ENCODE measurements around the gene C20orf144.
"Not testable (repeated sequence)": the region's sequence is repeated elsewhere in the genome, so short reads cannot be mapped to it uniquely, and the experiment has no call there.

Gene C20orf144

DNA sequence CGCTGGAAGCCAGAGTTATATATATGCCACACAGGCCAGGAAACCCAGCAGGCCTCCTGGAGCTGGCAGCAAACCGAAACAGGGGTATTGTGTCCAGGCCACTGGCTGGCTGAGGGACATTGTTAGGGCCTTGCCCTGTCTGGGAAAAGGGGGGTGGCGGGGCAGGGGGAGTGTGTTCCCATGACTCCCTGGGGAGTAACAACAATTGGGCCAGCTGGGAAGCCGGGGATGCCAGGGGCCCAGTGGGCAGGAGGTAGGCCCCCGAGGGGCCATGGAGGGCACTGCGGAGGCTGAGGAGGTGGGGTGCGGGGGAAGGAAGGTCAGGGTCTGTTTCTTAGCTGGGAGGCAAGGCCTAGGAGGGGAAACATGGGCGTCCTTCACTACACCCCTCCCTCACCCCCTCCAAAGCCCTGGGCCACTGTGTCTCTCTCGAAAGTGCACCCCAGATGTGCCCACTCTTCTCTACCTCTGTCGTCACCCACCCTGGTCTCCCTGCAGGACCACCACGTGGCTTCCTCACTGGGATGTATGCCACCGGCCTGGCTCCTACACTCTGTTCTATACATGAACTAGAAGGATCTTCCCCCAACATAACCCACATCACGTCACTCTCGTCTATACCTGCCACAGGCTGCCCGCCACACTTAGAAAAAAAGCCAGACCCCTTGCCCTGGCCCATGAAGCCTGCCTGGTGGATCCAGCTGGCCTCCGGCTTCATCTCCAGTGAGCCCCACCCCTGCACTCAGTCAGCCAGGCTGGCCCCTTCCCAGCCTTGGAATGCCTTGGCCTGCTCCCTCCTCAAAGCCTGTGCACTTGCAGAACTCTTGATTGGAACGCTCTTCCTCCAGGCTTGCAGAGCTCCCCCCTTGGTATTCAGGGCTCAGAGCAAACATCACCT is 31.9 kb downstream of the C20orf144 start:
- no peak for FAIRE-seq
- DNase-seq (ENCODE audit: low spot score): no peak

- DNase-seq (ENCODE audit: low spot score) (no peak), FAIRE-seq (no peak)
Observed at GRCh38 chr20:33694639-33695012, 32.5 kb downstream of the C20orf144 start.

- FAIRE-seq (no peak), DNase-seq (ENCODE audit: low spot score) (no peak)
Observed at GRCh38 chr20:33696448-33696847, 34.3 kb downstream of the C20orf144 start.

DNA sequence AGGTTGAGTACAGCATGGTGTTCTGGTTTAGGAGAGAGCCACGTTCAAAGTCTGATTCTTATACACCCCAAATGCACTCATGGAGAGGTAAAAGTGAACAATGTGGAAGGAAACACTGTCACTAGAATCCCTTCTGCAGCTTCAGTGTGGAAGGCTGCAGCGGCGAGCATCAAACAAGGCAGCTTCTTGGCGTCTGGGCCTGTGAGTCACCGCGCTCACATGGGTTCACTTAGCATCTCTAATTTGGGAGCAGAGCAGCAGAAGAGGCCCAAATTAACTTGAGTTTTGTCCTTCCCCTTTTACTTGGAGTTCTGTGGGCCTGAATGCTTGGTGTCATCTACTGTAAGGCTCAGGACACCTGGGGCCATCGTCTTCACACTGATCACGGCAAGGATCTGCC is 35.0 kb downstream of the C20orf144 start:
- DNase-seq (ENCODE audit: low spot score) (no peak), FAIRE-seq (no peak)

DNA sequence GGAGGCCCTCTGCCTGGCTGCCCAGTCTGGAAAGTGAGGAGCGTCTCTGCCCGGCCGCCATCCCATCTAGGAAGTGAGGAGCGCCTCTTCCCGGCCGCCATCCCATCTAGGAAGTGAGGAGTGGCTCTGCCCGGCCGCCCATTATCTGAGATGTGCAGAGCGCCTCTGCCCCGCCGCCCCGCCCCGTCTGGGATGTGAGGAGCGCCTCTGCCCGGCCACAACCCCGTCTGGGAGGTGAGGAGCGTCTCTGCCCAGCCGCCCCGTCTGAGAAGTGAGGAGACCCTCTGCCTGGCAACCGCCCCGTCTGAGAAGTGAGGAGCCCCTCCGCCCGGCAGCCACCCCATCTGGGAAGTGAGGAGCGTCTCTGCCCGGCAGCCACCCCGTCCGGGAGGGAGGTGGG is 36.8 kb downstream of the C20orf144 start:
- DNase-seq (ENCODE audit: low spot score); FAIRE-seq: not testable (repeated sequence)

GRCh38 chr20:33700696-33701441 is 38.7 kb downstream of the C20orf144 start:
- FAIRE-seq; DNase-seq (ENCODE audit: low spot score): not testable (repeated sequence)

DNA sequence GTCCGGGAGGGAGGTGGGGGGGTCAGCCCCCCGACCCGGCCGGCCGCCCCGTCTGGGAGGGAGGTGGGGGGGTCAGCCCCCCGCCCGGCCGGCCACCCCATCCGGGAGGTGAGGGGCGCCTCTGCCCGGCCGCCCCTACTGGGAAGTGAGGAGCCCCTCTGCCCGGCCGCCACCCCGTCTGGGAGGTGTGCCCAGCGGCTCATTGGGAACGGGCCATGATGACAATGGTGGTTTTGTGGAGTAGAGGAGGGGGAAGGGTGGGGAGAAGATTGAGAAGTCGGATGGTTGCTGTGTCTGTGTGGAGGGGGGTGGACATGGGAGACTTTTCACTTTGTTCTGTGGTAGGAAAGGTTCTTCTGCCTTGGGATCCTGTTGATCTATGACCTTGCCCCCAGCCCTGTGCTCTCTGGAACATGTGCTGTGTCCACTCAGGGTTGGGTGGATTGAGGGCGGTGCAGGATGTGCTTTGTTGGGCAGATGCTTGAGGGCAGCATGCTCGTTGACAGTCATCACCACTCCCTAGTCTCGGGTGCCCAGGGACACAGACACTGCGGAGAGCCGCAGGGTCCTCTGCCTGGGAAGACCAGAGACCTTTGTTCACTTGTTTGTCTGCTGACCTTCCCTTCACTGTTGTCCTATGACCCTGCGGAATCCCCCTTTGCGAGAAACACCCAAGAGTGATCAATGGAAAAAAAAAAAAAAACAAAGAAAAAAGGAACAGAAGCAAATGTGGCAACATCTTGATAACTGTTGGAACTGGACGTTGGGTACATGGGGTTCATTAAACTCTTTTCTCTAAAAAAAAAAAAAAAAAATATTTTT is 39.7 kb downstream of the C20orf144 start:
- FAIRE-seq: no peak
- DNase-seq (ENCODE audit: low spot score): no peak

DNA sequence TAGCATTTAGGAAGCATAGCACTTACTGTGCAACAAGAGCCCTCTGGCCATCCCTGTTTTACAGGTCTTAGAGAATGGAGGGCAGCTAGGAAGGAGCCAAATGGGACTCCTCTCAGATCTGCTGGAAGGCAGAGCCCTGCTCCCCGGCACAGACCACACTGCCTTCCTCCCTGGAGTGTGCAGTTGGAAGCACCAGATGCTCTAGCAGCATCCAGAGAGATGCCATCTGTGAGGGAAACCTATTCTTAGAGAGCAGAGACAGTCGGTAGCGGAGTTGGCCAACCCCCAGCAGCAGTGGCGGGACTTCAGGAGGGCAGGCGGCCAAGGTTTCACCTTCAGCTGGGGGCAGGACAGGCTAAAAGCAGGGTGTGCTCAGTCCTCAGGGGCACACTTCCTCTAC is 40.7 kb downstream of the C20orf144 start:
- FAIRE-seq: no peak
- DNase-seq (ENCODE audit: low spot score): no peak

DNA sequence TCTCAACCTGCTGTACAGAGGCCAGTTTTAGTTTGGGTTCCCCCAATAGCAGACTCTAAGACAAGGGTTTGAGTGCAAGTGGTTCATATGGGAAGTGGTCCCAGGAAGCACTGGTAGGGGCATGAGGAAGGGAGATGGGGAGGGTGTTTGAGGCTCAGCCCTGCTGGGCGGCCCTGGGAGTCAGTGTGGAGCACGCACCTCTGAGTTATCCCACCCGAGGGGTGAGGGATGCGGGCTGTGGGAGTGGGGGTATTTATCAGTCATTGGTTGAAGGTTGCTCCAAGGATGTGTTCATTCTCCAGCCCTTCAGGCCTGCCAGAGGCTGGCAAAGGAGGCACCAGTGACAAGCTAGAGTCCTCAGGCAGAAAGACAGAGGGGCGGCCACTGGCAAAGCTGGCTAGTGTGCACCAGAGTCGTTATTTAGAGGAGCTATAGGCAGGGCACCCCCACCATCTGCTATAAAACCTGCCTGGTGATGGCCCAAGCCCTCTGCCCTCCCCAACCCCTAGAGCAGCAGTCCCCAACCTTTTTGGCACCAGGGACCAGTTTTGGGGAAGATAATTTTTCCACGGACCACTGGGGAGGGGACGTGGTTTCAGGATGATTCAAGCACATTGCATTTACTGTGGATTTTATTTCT is 41.5 kb downstream of the C20orf144 start:
- FAIRE-seq (no peak), DNase-seq (ENCODE audit: low spot score) (no peak)

DNA sequence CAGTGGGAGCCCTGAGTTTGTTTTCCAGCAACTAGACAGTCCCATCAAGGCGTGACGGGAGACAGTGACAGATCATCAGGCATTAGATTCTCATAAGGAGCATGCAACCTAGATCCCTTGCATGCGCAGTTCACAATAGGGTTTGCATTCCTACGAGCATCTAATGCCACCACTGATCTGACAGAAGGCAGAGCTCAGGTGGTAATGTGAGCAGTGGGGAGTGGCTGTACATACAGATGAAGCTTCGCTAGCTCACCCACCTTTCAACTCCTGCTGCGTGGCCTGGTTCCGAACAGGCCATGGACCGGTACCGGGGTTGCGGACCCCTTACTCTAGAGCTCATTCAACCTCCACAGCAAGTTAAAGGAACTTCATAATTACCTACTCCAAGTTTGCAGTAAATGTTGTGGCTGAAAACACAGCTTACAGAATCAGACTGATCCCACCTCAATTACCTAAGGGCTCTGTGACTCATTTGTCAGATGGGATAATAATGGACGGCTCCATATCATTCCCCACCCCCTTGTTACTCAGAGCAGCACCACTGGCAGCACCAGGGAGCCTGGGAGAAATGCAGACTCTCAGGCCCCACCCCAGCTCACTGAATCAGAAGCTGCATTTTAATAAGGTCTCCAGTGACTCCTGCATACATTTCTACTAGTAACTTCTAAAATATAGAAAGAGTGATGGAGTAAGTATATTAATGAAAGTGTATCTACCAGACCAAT is 42.2 kb downstream of the C20orf144 start:
- no peak for DNase-seq (ENCODE audit: low spot score)
- no peak for FAIRE-seq

GRCh38 chr20:33707668-33708067 is 45.5 kb downstream of the C20orf144 start:
- no peak for DNase-seq (ENCODE audit: low spot score)
- FAIRE-seq: no peak

GRCh38 chr20:33709398-33709797 is 47.3 kb downstream of the C20orf144 start:
- DNase-seq (ENCODE audit: low spot score) (no peak), FAIRE-seq (no peak)

- FAIRE-seq: no peak
Observed at GRCh38 chr20:33709905-33710541, 47.9 kb downstream of the C20orf144 start.

GRCh38 chr20:33710681-33711445 is 48.7 kb downstream of the C20orf144 start:
- FAIRE-seq (no peak), DNase-seq (ENCODE audit: low spot score) (no peak)

More at GRCh38 chr20:33709905-33710541, 47.9 kb downstream of the C20orf144 start:
- DNase-seq (ENCODE audit: low spot score): no peak

GRCh38 chr20:33711446-33711738 is 49.3 kb downstream of the C20orf144 start:
- no peak for DNase-seq (ENCODE audit: low spot score)
- no peak for FAIRE-seq
